IgD-negative memory B cell (primary cell): ENCODE measurements around the gene BYSL. TPM values are rescaled to one million over a fixed set of nuclear protein-coding genes. Genes with fewer than 3 reads are reported as not detected.

Experiments
- H3K27ac Mint-ChIP-seq, 3 donors: one replicate each; pipeline ENCODE4 v1.8.0; 2020 to 2022; ENCODE audit warnings: mild to moderate bottlenecking in 3 of 3, mixed read lengths in 3 of 3, moderate library complexity in 1 of 3
- H3K27me3 Mint-ChIP-seq: one replicate; pipeline ENCODE4 v1.8.0; 2021; ENCODE audit warnings: mixed read lengths
- H3K36me3 Mint-ChIP-seq: one replicate; pipeline ENCODE4 v1.8.0; 2020; ENCODE audit warnings: mild to moderate bottlenecking, mixed read lengths
- H3K4me1 Mint-ChIP-seq, 3 donors: one replicate each; pipeline ENCODE4 v1.8.0; 2020 to 2022; ENCODE audit warnings: mixed read lengths in 3 of 3, mild to moderate bottlenecking in 1 of 3
- H3K4me3 Mint-ChIP-seq, 4 donors: one replicate each; pipeline ENCODE4 v1.8.0; 2020 to 2022; ENCODE audit warnings: mild to moderate bottlenecking in 4 of 4, mixed read lengths in 4 of 4, moderate library complexity in 3 of 4
- H3K9me3 Mint-ChIP-seq, 3 donors: one replicate each; pipeline ENCODE4 v1.8.0; 2020 to 2021; ENCODE audit warnings: mixed read lengths in 3 of 3, mild to moderate bottlenecking in 1 of 3
- polyA plus RNA-seq: library from polyadenylated mRNA; unstranded; fragments of 300-500 nt; fragmentation: Illumina TruSeq; gene quantifications from one replicate; pipeline ENCODE4 v1.2.3, GENCODE V29; 2021

The BYSL gene
- polyA plus RNA-seq, 1 donor from 2014 or later = 9.6 TPM

DNA sequence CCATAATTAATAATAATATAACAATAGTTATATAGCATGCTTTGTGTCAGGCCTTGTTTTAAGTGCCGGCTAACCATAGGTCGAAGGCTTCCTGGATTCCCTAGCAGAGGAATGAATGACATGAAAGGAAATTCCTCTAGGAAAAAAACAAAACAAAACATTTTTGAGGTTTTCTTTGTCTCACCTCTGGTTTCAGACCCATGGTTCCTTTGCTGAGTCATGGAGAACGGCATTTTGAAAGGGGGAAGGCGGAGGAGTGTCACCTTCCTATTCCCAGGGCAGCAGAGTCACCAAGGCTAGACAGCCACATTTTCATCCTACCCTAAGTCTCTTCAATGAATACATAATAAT lies 45.6 kb downstream of the BYSL start:
- Mint-ChIP-seq H3K36me3 (no peaks in the 10 kb centered on the region), H3K4me3 (no peak overlapping the region), H3K4me1 (peaks cover 5 to 27% (median 14%) of the 10 kb centered on the region in 3 donors), H3K27ac (no peak overlapping the region), H3K27me3 (no peaks in the 10 kb centered on the region), H3K9me3 (no peaks in the 10 kb centered on the region)

DNA sequence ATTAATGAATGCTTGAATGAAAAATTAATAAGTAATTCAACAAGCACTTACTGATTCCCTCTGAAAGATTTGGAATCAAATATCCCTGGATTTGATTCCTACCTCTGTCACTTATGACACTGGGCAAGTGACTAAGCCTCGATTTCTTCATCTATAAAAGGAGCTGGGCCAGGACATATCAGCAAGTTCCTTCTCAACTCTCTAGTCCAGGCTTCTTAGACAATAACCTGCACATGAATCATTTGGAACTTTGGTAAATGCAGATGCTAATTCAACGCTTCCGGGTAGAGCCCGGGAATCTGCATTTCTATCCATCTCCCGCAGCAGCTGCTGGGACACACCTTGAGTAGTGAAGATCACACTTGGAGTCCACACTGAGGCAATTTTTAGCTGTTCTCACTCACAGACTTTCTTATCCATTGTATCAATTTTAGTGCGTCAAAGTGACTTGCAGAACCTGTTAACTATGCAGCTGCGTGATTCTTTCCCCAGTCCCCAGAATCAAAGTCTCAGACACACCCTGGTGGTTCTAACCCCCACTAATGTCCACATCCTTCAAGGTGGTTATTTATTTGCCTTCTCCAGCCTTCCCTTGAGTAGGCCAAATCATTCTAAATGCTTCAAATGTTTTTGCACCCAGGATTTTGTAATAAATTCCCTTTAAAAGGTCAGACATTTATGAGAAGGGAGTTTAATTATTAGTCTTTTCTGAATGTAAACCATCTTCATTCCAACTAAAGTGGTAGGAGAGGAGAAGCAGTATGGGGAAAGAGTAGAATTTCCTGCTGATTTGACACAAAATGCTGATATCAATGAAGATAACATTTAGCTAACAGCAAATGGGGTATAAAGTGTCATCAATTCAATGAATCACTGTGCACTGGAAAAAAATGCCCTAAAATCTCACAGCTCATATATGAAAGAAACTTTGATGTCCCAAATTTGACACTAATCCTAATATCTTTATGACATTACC lies 46.3 kb downstream of the BYSL start:
- Mint-ChIP-seq H3K4me3 (no peak overlapping the region), H3K27ac (no peak overlapping the region), H3K4me1 (peaks cover 4 to 29% (median 14%) of the 10 kb centered on the region in 3 donors), H3K9me3 (no peaks in the 10 kb centered on the region), H3K36me3 (no peaks in the 10 kb centered on the region), H3K27me3 (no peaks in the 10 kb centered on the region)

DNA sequence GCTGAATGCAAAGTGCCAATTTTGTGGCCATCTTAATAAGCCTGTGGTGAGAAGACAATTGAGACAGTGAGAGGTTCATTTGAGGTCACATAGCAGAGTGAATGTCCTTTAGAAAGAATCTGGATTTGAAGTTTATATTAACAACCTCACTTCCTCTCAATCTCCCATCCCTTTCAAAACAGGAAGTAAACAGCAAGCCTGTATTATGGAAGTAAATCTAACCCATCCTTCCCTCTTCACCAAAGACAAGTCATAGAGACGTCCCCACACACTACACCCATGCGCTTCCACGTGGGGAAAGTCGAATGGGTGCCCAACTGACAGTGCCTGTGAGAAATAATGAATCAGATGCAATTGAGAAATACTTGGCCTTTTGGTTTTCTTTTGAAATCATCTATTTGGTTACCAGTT lies 49.1 kb downstream of the BYSL start:
- Mint-ChIP-seq H3K36me3 (no peaks in the 10 kb centered on the region), H3K27ac (peak overlapping the region in 2 of 3 donors; percentile 57 to 71), H3K4me3 (peak overlapping the region in 2 of 4 donors; percentile 17 to 79), H3K9me3 (no peaks in the 10 kb centered on the region), H3K27me3 (no peaks in the 10 kb centered on the region), H3K4me1 (peaks cover 14 to 33% (median 20%) of the 10 kb centered on the region in 3 donors)

DNA sequence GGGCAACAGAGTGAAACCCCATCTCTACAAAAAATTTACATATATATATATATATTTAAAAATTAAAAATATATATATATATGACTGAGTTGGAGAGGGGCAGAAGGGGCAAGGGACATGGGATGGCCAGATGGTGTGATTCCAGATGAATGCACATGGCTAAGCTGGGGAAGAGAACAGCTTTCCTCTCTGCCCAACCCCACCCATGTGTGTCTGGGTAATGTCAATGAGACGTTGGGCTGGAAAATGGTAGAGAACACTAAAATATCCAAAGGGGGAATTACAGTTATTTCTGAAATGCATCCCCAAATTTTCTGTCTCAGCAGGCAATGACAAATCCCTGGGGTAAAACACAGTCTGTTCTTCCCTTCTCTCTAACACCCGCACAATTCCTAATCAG lies 51.5 kb downstream of the BYSL start:
- Mint-ChIP-seq H3K9me3 (no peaks in the 10 kb centered on the region), H3K27me3 (no peaks in the 10 kb centered on the region), H3K36me3 (no peaks in the 10 kb centered on the region), H3K4me3 (peak overlapping the region in 1 of 4 donors; percentile 73), H3K27ac (peak overlapping the region; percentile 57 to 68 (median 59)), H3K4me1 (peaks cover 23 to 49% (median 37%) of the 10 kb centered on the region in 3 donors)

DNA sequence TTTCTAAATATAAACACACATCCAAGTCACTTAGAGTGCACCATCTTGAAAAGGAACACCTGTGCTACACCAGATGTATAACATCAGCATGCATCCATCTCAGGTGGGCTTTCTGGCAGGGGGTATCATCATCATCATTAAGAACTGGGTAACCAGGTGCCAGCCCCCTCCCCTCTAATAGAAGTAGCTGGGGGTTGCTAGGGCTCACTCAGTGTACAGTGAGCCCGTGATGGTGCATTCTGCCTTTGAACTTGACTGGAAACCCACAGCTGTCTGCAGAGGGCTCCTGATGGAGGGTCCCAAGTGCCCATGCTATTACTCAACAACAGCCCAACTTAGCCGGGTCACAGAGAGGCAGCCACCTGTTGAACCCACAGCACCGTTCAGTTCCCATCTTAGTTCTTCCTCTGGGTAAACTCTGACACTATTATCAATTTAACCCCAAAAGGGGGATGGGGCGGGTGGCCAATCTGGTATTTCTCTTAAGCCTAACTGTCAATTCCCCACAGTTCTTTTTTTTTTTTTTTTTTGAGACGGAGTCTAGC lies 53.1 kb downstream of the BYSL start:
- Mint-ChIP-seq H3K4me1 (peaks cover 26 to 49% (median 37%) of the 10 kb centered on the region in 3 donors), H3K4me3 (peak overlapping the region in 1 of 4 donors; percentile 79), H3K27me3 (no peaks in the 10 kb centered on the region), H3K27ac (peak overlapping the region in 2 of 3 donors; percentile 53 to 69), H3K9me3 (no peaks in the 10 kb centered on the region), H3K36me3 (no peaks in the 10 kb centered on the region)

DNA sequence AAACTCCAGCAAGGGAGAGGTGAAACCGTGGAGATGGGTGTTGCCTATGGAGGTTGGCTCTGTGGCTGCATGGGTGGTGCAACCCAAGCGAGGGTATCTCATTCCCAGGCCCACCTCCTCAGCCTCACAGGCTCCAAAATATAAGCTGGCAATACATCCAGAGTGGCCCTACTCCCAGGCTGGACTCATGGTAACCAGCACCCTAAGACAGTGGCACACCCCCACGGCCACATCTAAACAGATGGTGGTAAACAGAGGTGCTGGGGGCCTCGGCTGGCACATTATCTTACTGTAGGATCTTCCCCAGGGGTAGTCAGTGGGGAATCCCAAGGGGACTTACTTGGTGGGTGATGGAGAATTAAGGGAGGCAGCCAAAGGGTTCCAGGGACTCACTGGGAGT lies 54.0 kb downstream of the BYSL start:
- peak overlapping the region in 3 of 4 donors; percentile 17 to 60 (median 37) for H3K4me3 Mint-ChIP-seq
- H3K9me3 Mint-ChIP-seq = no peaks in the 10 kb centered on the region
- no peaks in the 10 kb centered on the region for H3K36me3 Mint-ChIP-seq
- H3K27ac Mint-ChIP-seq = peak overlapping the region; percentile 25 to 82 (median 32)
- H3K27me3 Mint-ChIP-seq = no peaks in the 10 kb centered on the region
- H3K4me1 Mint-ChIP-seq = peaks cover 32 to 52% (median 43%) of the 10 kb centered on the region in 3 donors

DNA sequence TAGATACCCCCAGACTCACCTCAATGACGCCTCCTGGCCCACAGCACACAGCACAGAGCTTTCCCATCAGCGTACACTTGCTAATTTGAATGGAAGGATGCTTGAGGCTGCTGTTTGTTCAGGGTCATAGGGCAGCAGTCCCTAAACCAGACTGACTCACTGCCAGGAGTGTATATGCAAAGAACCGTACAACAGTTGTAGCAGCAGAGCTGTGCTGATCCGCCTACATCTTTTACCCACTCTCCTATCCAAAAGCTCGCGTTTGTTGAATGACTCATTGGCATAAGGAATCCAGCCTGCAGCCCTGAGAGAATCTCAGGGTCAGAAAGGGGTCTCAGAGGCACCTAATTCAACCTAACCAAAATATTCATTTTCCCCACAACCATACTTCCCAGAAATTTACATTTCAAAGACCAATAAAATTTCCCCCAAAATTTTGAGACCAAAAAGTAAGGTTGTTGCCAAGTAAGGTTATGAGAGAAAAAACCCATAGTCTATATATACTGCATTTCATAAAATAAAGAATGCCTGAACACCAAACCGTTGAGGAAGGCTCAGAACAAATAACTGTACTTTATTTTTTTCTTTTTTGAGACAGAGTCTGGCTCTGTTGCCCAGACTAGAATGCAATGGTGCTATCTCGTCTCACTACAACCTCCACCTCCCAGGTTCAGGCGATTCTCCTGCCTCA lies 55.6 kb downstream of the BYSL start:
- Mint-ChIP-seq H3K27me3 (no peaks in the 10 kb centered on the region), H3K4me3 (peak overlapping the region in 3 of 4 donors; percentile 26 to 57 (median 37)), H3K4me1 (peaks cover 34 to 49% (median 39%) of the 10 kb centered on the region in 3 donors)

More for the DNA sequence above, 55.6 kb downstream of the BYSL start:
- Mint-ChIP-seq H3K36me3 (peaks cover 3% of the 10 kb centered on the region), H3K9me3 (no peaks in the 10 kb centered on the region), H3K27ac (peak overlapping the region in 2 of 3 donors; percentile 11 to 71)

Other genes starting within 250 kb of the BYSL start
- gene TFEB, start 185.9 kb upstream of the BYSL start, polyA plus RNA-seq = 196 TPM
- gene PGC, start 174.1 kb upstream of the BYSL start, polyA plus RNA-seq = not detected
- 2.9 TPM for gene FRS3, start 141.6 kb upstream of the BYSL start, polyA plus RNA-seq
- gene PRICKLE4, start 140.7 kb upstream of the BYSL start, polyA plus RNA-seq = not detected
- gene TOMM6, start 133.8 kb upstream of the BYSL start, polyA plus RNA-seq = 387 TPM
- 1.5 TPM for gene USP49, start 26.1 kb upstream of the BYSL start, polyA plus RNA-seq
- gene MED20, start 360 bp upstream of the BYSL start, polyA plus RNA-seq = 9.8 TPM
- 309 TPM for gene CCND3, start 20.3 kb downstream of the BYSL start, polyA plus RNA-seq
- 22.2 TPM for gene TAF8, start 129.0 kb downstream of the BYSL start, polyA plus RNA-seq
- gene C6orf132, start 221.1 kb downstream of the BYSL start, polyA plus RNA-seq = not detected